Spleen (tissue), 11 donors: ENCODE results near the gene GRIN2B. TPM values are rescaled to one million over a fixed set of nuclear protein-coding genes. Genes with fewer than 3 reads are reported as not detected.

Experiments used
- DNase-seq: peaks from one replicate; pipeline ENCODE4 v3.0.0-alpha.2; 2020
- H3K27ac ChIP-seq, 8 donors: fragments of 200-600 bp; sonication (generic) in 7 of 8; 1 replicate in 4 of 8; 2 replicates in 4 of 8; pipeline versions ENCODE4 v1.5.0 to v1.8.0; 2016 to 2021; ENCODE audit warnings: inconsistent platforms in 4 of 8, mild to moderate bottlenecking in 4 of 8, moderate library complexity in 1 of 8
- H3K27me3 ChIP-seq, 7 donors: fragments of 200-600 bp; sonication (generic) in 6 of 7; replicated peaks in 1 of 7; 1 replicate in 4 of 7; 2 replicates in 3 of 7; pipeline versions ENCODE4 v1.5.0 to v1.8.0; 2016 to 2021; ENCODE audit warnings: inconsistent platforms in 3 of 7, mild to moderate bottlenecking in 1 of 7
- H3K36me3 ChIP-seq, 6 donors: fragments of 200-600 bp; sonication (generic) in 5 of 6; 1 replicate in 4 of 6; 2 replicates in 2 of 6; pipeline versions ENCODE4 v1.5.0 to v1.8.0; 2016 to 2021; ENCODE audit warnings: inconsistent platforms in 2 of 6
- H3K4me1 ChIP-seq, 6 donors: fragments of 200-600 bp; sonication (generic) in 5 of 6; 1 replicate in 3 of 6; 2 replicates in 3 of 6; pipeline versions ENCODE4 v1.5.0 to v1.8.0; 2016 to 2021; ENCODE audit warnings: inconsistent platforms in 3 of 6
- H3K4me3 ChIP-seq, 8 donors: fragments of 200-600 bp; sonication (generic) in 7 of 8; 1 replicate in 4 of 8; 2 replicates in 4 of 8; pipeline versions ENCODE4 v1.5.0 to v1.8.0; 2016 to 2021; ENCODE audit warnings: inconsistent platforms in 4 of 8, mild to moderate bottlenecking in 4 of 8, moderate library complexity in 2 of 8
- H3K9me3 ChIP-seq, 8 donors: fragments of 200-600 bp; sonication (generic) in 7 of 8; 1 replicate in 4 of 8; 2 replicates in 4 of 8; pipeline versions ENCODE4 v1.5.0 to v1.8.0; 2016 to 2021; ENCODE audit warnings: inconsistent platforms in 4 of 8
- POLR2A ChIP-seq, 3 donors: fragments of 450-650 bp; IDR thresholded peaks; one replicate each; pipeline ENCODE4 v1.5.1; 2017; ENCODE audit warnings: antibody characterized with exemption in 3 of 3, mild to moderate bottlenecking in 1 of 3
- POLR2AphosphoS5 ChIP-seq, 3 donors: sonication (generic); formaldehyde crosslinking; IDR thresholded peaks; one replicate each; pipeline ENCODE4 v1.5.1; 2017; ENCODE audit warnings: antibody characterized with exemption in 3 of 3
- WGBS, 5 donors: extraction: QIAGEN DNeasy Blood & Tissue Kit in 3 of 5; methylation state at CpG; one replicate each; pipeline versions ENCODE4 v1.1.5 to v1.1.7; 2013 to 2018; 5-methylcytosine and 5-hydroxymethylcytosine counted together
- intact Hi-C: fragments of 100-400 bp; cut with DNase I; formaldehyde crosslinking; loops from one replicate; pipeline ENCODE4 v1.15.0; 2023; ENCODE audit warnings: low total_unique reads
- polyA plus RNA-seq, 3 donors: library from polyadenylated mRNA; stranded (reverse); fragments of 200-250 nt; gene quantifications; one replicate each; pipeline ENCODE4 v1.2.1, GENCODE V29; 2013
- total RNA-seq, 7 donors: library from RNA; depleted of rRNA in 3 of 7; stranded (reverse); fragments of >200 nt in 3 of 7; fragmentation: NEBNext Ultra II Directional in 4 of 7; extraction: Animal tissue kit (Norgen Biotek cat#: 25700) in 4 of 7; gene quantifications; one replicate each; pipeline versions ENCODE4 v1.1.0 to v1.2.1, GENCODE V29; 2016 to 2021
- TF ChIP-seq, protein P1 (sequence below), 11 experiments: fragments of 200-600 bp in 7 of 11; fragments of 450-650 bp in 4 of 11; sonication (generic) in 4 of 11; IDR thresholded peaks in 8 of 11; conservative IDR thresholded peaks in 3 of 11; 1 replicate in 7 of 11; 2 replicates in 4 of 11; pipeline versions ENCODE4 v1.4.0 to v1.8.0; 2016 to 2021; ENCODE audit warnings: antibody characterized with exemption in 11 of 11, inconsistent platforms in 4 of 11, mild to moderate bottlenecking in 1 of 11
- donor health status: healthy with polysubstance abuse.
- donor health status: DM: no; HTN: no; CAD: no; lungs with moderate emphysema.
- donor health status: DM: no; HTN: no; CAD: no.
- donor health status: Bipolar disorder and iron deficiency.
- donor health status: healthy.
- donor health status: DM: no; HTN: no; CAD: no.
- donor health status: DM: yes; HTN: yes; CAD: no.

Gene GRIN2B
- total and polyA plus RNA-seq, 10 donors, result under 0.01 to 1.1 (median 0.06) TPM; not detected in 1

DNA sequence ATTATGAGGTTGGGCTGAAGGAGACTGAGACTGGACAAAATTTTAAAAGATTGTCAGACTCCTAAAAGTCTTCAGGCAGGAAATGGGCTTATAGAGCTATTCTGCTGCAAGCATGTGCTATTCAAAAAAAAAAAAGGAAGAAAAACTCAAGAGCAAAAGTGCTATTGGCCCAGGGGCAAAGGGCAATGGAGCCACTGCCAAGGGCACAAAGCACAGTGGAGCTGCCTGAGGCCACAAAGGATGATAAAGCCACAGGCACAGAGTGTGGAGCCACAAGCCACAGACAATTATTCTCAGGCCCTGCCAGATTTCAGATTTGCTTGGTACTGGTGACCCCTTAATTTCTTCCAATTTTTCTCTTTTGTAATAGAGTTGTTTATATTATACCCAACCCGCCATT, 29.6 kb upstream of the GRIN2B start:
- TF ChIP-seq, protein P1, sequence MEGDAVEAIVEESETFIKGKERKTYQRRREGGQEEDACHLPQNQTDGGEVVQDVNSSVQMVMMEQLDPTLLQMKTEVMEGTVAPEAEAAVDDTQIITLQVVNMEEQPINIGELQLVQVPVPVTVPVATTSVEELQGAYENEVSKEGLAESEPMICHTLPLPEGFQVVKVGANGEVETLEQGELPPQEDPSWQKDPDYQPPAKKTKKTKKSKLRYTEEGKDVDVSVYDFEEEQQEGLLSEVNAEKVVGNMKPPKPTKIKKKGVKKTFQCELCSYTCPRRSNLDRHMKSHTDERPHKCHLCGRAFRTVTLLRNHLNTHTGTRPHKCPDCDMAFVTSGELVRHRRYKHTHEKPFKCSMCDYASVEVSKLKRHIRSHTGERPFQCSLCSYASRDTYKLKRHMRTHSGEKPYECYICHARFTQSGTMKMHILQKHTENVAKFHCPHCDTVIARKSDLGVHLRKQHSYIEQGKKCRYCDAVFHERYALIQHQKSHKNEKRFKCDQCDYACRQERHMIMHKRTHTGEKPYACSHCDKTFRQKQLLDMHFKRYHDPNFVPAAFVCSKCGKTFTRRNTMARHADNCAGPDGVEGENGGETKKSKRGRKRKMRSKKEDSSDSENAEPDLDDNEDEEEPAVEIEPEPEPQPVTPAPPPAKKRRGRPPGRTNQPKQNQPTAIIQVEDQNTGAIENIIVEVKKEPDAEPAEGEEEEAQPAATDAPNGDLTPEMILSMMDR (IDR thresholded peaks at IDR 0.05 in 8 of 11, conservative IDR thresholded peaks at IDR 0.05 in 3 of 11), result no peak
- no peak for TF ChIP-seq POLR2AphosphoS5 (IDR thresholded peaks at IDR 0.05)
- H3K9me3 ChIP-seq, result peaks cover 0 to 20% (median 9%) of the 10 kb centered on the region in 8 donors
- no peak overlapping the region for H3K27ac ChIP-seq
- WGBS, 5 donors, result 78 to 97% (median 94%) methylated on average over 1 of the region's 1 CpG
- no peak for DNase-seq
- H3K4me1 ChIP-seq, result no peaks in the 10 kb centered on the region
- H3K36me3 ChIP-seq, result no peaks in the 10 kb centered on the region
- intact Hi-C loops, result no loop called here
- no peak overlapping the region for H3K4me3 ChIP-seq
- peaks cover 0 to 5% (median 0%) of the 10 kb centered on the region in 7 donors for H3K27me3 ChIP-seq

DNA sequence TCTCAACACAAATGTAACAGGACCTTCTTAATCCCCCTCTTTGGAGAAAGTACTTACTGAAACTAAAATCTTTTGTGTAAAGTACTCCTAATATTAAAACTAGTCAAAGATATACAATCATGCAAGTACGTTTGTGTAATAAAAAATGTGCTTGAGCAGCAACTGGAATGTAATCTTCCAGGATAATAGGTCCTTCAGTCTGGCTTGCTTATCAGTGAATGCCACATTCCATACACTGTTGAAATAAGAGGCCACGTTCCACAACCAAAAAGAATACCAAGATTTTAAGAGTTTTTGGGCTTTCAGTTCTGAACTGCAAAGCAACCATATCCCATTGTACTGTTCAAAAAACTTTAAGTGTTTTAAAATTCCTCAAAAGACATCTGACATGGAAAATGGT, 26.2 kb upstream of the GRIN2B start:
- intact Hi-C loops, result no loop called here
- Histone ChIP-seq H3K9me3 (peaks cover 0 to 15% (median 4%) of the 10 kb centered on the region in 8 donors), H3K4me1 (no peaks in the 10 kb centered on the region), H3K27me3 (peaks cover 0 to 5% (median 0%) of the 10 kb centered on the region in 7 donors), H3K27ac (no peak overlapping the region), H3K36me3 (no peaks in the 10 kb centered on the region), H3K4me3 (no peak overlapping the region)
- TF ChIP-seq, protein P1 (IDR thresholded peaks at IDR 0.05 in 8 of 11, conservative IDR thresholded peaks at IDR 0.05 in 3 of 11), result no peak
- TF ChIP-seq POLR2A (IDR thresholded peaks at IDR 0.05) (no peak), POLR2AphosphoS5 (IDR thresholded peaks at IDR 0.05) (no peak)
- 28 to 52% (median 40%) methylated on average over 2 of the region's 2 CpGs for WGBS, 5 donors
- DNase-seq, result no peak

DNA sequence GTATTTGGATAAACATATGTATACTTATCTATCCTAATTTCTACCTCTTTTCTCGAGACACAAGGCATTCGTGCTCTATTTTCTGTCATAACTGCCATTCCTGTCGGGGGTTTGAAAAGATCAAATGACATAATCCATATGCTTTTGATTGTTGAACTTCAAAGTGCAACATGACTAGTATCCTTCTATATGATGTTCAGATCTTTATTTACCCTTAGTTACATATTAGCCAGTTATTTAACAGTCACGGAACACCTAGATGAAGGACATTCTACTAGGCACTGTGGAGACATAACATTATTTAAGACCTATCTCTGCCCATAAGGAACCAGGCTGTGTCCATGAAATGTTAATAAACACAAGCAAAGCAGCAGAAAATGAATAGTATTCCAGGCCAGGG, 11.2 kb upstream of the GRIN2B start:
- TF ChIP-seq, protein P1 (IDR thresholded peaks at IDR 0.05 in 8 of 11, conservative IDR thresholded peaks at IDR 0.05 in 3 of 11), result no peak
- TF ChIP-seq POLR2AphosphoS5 (IDR thresholded peaks at IDR 0.05), result no peak
- TF ChIP-seq POLR2A (IDR thresholded peaks at IDR 0.05), result no peak

DNA sequence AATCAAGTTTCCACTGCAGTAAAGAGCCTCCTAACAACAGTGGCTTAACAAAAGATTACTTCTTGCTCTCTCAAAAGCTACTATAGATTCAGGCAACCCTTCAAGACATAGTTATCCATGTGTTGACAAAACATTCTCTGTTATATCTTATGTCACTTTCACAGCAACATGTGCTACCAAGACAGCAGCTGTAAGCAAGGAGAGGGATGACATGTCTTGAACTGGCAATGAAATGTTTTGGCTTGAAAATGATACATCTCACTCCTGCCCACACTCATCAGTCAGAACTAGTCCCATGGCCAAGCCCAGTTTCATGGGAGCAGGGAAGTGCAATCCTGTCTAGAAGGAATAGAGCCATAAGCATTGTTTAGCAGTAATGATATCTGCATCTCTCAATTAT, 10.7 kb upstream of the GRIN2B start:
- no peaks in the 10 kb centered on the region for H3K27me3 ChIP-seq
- H3K27ac ChIP-seq, result no peak overlapping the region
- intact Hi-C loops, result no loop called here
- no peaks in the 10 kb centered on the region for H3K4me1 ChIP-seq
- no peak overlapping the region for H3K4me3 ChIP-seq
- no peak for DNase-seq
- H3K36me3 ChIP-seq, result no peaks in the 10 kb centered on the region
- H3K9me3 ChIP-seq, result no peaks in the 10 kb centered on the region
- TF ChIP-seq, protein P1 (IDR thresholded peaks at IDR 0.05 in 8 of 11, conservative IDR thresholded peaks at IDR 0.05 in 3 of 11), result no peak
- TF ChIP-seq POLR2AphosphoS5 (IDR thresholded peaks at IDR 0.05) (no peak), POLR2A (IDR thresholded peaks at IDR 0.05) (no peak)

More for the DNA sequence above, 11.2 kb upstream of the GRIN2B start:
- H3K27me3 ChIP-seq, result no peaks in the 10 kb centered on the region
- no peak for DNase-seq
- no peaks in the 10 kb centered on the region for H3K4me1 ChIP-seq
- intact Hi-C loops, result no loop called here
- no peaks in the 10 kb centered on the region for H3K36me3 ChIP-seq
- WGBS, 5 donors, result 81 to 94% (median 87%) methylated on average over 4 of the region's 4 CpGs
- no peak overlapping the region for H3K4me3 ChIP-seq
- H3K9me3 ChIP-seq, result no peaks in the 10 kb centered on the region
- H3K27ac ChIP-seq, result no peak overlapping the region
